Measurements from ENCODE around the gene FGFR2. TPM values are rescaled to one million over a fixed set of nuclear protein-coding genes. Genes with fewer than 3 reads are reported as not detected.

The FGFR2 gene
- total RNA-seq, 1 experiment from 2014 or later, result 19.7 TPM

DNA sequence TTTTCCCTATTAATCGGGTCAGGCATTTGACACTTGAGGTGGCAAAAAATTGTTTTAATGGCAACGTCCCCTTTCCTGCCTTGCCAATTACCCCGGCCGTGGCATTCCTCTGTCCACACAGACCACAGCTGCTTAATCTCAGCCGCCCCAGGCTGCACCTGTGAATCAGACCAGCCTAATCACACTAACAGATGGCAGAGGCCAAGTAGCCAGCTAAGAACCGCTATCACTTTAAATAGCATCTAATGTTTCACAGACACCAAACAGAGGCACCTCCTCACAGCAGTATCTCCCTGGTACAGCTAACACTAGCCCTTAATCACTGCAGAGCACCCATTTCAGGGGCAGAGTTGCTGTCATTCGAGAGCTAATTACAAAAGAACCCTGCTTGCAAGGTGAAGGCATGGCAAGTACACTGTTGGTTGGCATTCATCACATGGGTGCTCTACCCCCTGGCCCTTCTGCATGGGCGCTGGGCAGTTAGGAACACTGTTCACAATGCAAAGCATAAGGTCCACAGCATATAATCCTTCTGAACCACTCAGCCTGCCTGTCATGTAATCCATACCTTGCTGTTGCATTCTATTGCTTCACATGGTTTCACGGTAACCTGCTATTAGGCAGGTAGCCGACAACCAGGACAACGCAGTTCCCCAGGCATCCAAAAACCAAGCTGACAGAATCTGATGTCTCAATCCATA, 38.8 kb downstream of the FGFR2 start:
- no peaks in the 10 kb centered on the region for H3K9me3 ChIP-seq (ENCODE audit: control insufficient read depth in 1 of 2, insufficient read depth in 1 of 2, low read depth in 1 of 2, low read length in 2 of 2)
- TF ChIP-seq, protein P1, sequence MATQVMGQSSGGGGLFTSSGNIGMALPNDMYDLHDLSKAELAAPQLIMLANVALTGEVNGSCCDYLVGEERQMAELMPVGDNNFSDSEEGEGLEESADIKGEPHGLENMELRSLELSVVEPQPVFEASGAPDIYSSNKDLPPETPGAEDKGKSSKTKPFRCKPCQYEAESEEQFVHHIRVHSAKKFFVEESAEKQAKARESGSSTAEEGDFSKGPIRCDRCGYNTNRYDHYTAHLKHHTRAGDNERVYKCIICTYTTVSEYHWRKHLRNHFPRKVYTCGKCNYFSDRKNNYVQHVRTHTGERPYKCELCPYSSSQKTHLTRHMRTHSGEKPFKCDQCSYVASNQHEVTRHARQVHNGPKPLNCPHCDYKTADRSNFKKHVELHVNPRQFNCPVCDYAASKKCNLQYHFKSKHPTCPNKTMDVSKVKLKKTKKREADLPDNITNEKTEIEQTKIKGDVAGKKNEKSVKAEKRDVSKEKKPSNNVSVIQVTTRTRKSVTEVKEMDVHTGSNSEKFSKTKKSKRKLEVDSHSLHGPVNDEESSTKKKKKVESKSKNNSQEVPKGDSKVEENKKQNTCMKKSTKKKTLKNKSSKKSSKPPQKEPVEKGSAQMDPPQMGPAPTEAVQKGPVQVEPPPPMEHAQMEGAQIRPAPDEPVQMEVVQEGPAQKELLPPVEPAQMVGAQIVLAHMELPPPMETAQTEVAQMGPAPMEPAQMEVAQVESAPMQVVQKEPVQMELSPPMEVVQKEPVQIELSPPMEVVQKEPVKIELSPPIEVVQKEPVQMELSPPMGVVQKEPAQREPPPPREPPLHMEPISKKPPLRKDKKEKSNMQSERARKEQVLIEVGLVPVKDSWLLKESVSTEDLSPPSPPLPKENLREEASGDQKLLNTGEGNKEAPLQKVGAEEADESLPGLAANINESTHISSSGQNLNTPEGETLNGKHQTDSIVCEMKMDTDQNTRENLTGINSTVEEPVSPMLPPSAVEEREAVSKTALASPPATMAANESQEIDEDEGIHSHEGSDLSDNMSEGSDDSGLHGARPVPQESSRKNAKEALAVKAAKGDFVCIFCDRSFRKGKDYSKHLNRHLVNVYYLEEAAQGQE (IDR thresholded peaks at IDR 0.05; ENCODE audit: low read depth), result no peak
- no peak for TF ChIP-seq POLR2A (IDR thresholded peaks at IDR 0.05; ENCODE audit: borderline replicate concordance, extremely low read depth, insufficient read depth, insufficient read length)
- TF ChIP-seq RAD21 (IDR thresholded peaks at IDR 0.05; ENCODE audit: low read depth), result no peak
- no peak for TF ChIP-seq CEBPB (IDR thresholded peaks at IDR 0.05; ENCODE audit: low read depth)
- no peak for TF ChIP-seq ATF3 (IDR thresholded peaks at IDR 0.05)
- no peak for TF ChIP-seq EZH2phosphoT487 (IDR thresholded peaks at IDR 0.05; ENCODE audit: borderline replicate concordance)
- TF ChIP-seq ZBTB33 (IDR thresholded peaks at IDR 0.05; ENCODE audit: extremely low read depth, insufficient replicate concordance, low read length), result no peak
- no peak for TF ChIP-seq FOSL1 (IDR thresholded peaks at IDR 0.05; ENCODE audit: low read depth)
- no peak for TF ChIP-seq CTCF (IDR thresholded peaks at IDR 0.05 in 2 of 3, conservative IDR thresholded peaks at IDR 0.05 in 1 of 3; ENCODE audit: borderline replicate concordance in 1 of 3, insufficient read depth in 1 of 3, low read depth in 2 of 3, low read length in 2 of 3)
- no peak for TF ChIP-seq TCF7L2 (IDR thresholded peaks at IDR 0.05; ENCODE audit: borderline replicate concordance, extremely low read depth, insufficient read depth, insufficient read length)
- H3K4me2 ChIP-seq (ENCODE audit: low read length), result no peak overlapping the region
- intact Hi-C loops (cut with micrococcal nuclease), result no loop called here
- H3K4me1 ChIP-seq (ENCODE audit: control insufficient read depth in 1 of 2, insufficient read depth in 2 of 2, low read length in 2 of 2), result peaks cover 0 to 4% of the 10 kb centered on the region in 2 experiments; a peak in 1 of 4 replicates
- no peaks in the 10 kb centered on the region for H3K79me2 ChIP-seq (ENCODE audit: insufficient read depth, low read length)
- H3K36me3 ChIP-seq (ENCODE audit: control insufficient read depth in 1 of 2, insufficient read depth in 2 of 2, low read length in 2 of 2), result no peaks in the 10 kb centered on the region
- BruUV-seq (replicated peaks), result no TSS peak
- H3K27me3 ChIP-seq (ENCODE audit: insufficient read depth, low read length), result no peaks in the 10 kb centered on the region
- DNase-seq (ENCODE audit: low read depth, low spot score) (no peak), ATAC-seq (no peak)
- H3K4me3 ChIP-seq (replicated peaks in 1 of 2; ENCODE audit: low read depth in 1 of 2, low read length in 2 of 2), result no peak overlapping the region
- no peaks in the 10 kb centered on the region for H4K20me1 ChIP-seq (ENCODE audit: insufficient read depth)
- CTCF ChIA-PET, result no interaction called here
- POLR2A ChIA-PET, result no interaction called here
- RAD21 ChIA-PET (ENCODE audit: low non-redundant PET in 1 of 2, low total read pairs in 2 of 2, uncharacterized antibody in 2 of 2, unreplicated experiment in 2 of 2), result no interaction called here
- H3K9ac ChIP-seq (ENCODE audit: low read length), result no peak overlapping the region
- no peak overlapping the region for H3K27ac ChIP-seq (ENCODE audit: low read depth, low read length)
- no peak overlapping the region for H2AFZ ChIP-seq (ENCODE audit: low read depth, low read length, poor library complexity, severe bottlenecking)
- H3K9me2 ChIP-seq (ENCODE audit: insufficient read depth), result no peaks in the 10 kb centered on the region
